TTC549 (cell line): ENCODE measurements around the gene PRG2.

Experiments
- FAIRE-seq: peaks from 2 replicates; lab custom pipeline; 2012; peaks lifted over from hg19 to GRCh38; lab: Jason Lieb, UNC

The PRG2 gene

GRCh38 chr11:57390535-57390934 lies at the start of gene PRG2:
TSS of gene PRG2 (minus strand) at chr11:57390650. CDS start at chr11:57389944, 706 bp downstream.
- FAIRE-seq, result no peak

- no peak for FAIRE-seq
Measured at GRCh38 chr11:57439786-57440185, 49.3 kb upstream of the PRG2 start.

- no peak for FAIRE-seq
Measured at GRCh38 chr11:57438345-57439285, 48.2 kb upstream of the PRG2 start.

- no peak for FAIRE-seq
Measured at GRCh38 chr11:57436031-57436430, 45.6 kb upstream of the PRG2 start.

GRCh38 chr11:57434640-57435546 lies 44.4 kb upstream of the PRG2 start:
- FAIRE-seq, result no peak

- no peak for FAIRE-seq
Measured at GRCh38 chr11:57432714-57433163, 42.3 kb upstream of the PRG2 start.

- FAIRE-seq, result no peak
Measured at GRCh38 chr11:57432149-57432561, 41.7 kb upstream of the PRG2 start.

- FAIRE-seq, result no peak
Measured at GRCh38 chr11:57430952-57431351, 40.5 kb upstream of the PRG2 start.

- no peak for FAIRE-seq
Measured at GRCh38 chr11:57429946-57430345, 39.5 kb upstream of the PRG2 start.

GRCh38 chr11:57428643-57429042 lies 38.2 kb upstream of the PRG2 start:
- FAIRE-seq, result no peak

- FAIRE-seq, result no peak
Measured at GRCh38 chr11:57427727-57428082, 37.3 kb upstream of the PRG2 start.

GRCh38 chr11:57426929-57427726 lies 36.7 kb upstream of the PRG2 start, which contains the start of gene SLC43A3:
TSS of gene SLC43A3 (minus strand) at chr11:57427121. CDS start at chr11:57426172, 949 bp downstream.
- no peak for FAIRE-seq

- no peak for FAIRE-seq
Measured at GRCh38 chr11:57426439-57426928, 36.0 kb upstream of the PRG2 start.

GRCh38 chr11:57425565-57426438 lies 35.4 kb upstream of the PRG2 start:
- FAIRE-seq, result no peak

GRCh38 chr11:57424792-57425564 lies 34.5 kb upstream of the PRG2 start:
- no peak for FAIRE-seq

- no peak for FAIRE-seq
Measured at GRCh38 chr11:57424137-57424791, 33.8 kb upstream of the PRG2 start.

- no peak for FAIRE-seq
Measured at GRCh38 chr11:57422669-57423068, 32.2 kb upstream of the PRG2 start.

GRCh38 chr11:57421805-57422204 lies 31.4 kb upstream of the PRG2 start:
- no peak for FAIRE-seq

GRCh38 chr11:57421066-57421465 lies 30.6 kb upstream of the PRG2 start:
- FAIRE-seq, result no peak
